K562 (cell line): ENCODE results near the gene WNT7B.

Experiments
- BRF2 ChIP-seq: IDR thresholded peaks from 3 replicates; pipeline ENCODE4 v1.6.1; 2011; ENCODE audit warnings: borderline replicate concordance, mild to moderate bottlenecking; ENCODE audit not compliant: insufficient read length, insufficient read depth
- FOXA3 ChIP-seq, 2 experiments: fragments of 450-650 bp in 1 of 2; sonication (generic) in 1 of 2; formaldehyde crosslinking; IDR thresholded peaks in 1 of 2; conservative IDR thresholded peaks in 1 of 2; 2 replicates each; pipeline versions ENCODE4 v1.4.0 to v1.8.0; 2020 to 2022; ENCODE audit warnings: mild to moderate bottlenecking in 2 of 2, missing genetic modification reagents in 1 of 2
- NBN ChIP-seq: fragments of 450-650 bp; IDR thresholded peaks from 2 replicates; pipeline ENCODE4 v1.6.1; 2016; ENCODE audit warnings: low read depth, mild to moderate bottlenecking
- NCOA2 ChIP-seq, 2 experiments: fragments of 450-650 bp; IDR thresholded peaks; 2 replicates each; pipeline ENCODE4 v1.6.1; 2018; ENCODE audit warnings: mild to moderate bottlenecking in 2 of 2, moderate library complexity in 1 of 2; ENCODE audit not compliant: partially characterized antibody in 2 of 2
- SRSF3 ChIP-seq: fragments of 200-400 bp; formaldehyde crosslinking; IDR thresholded peaks from 2 replicates; pipeline ENCODE4 v1.6.1; 2016; ENCODE audit warnings: mild to moderate bottlenecking, low read length, moderate library complexity; ENCODE audit not compliant: insufficient read depth
- STAT6 ChIP-seq: sonication (generic); formaldehyde crosslinking; IDR thresholded peaks from 2 replicates; pipeline ENCODE4 v1.8.1; 2023; ENCODE audit warnings: mild to moderate bottlenecking, missing genetic modification reagents
- USF2 ChIP-seq: sonication (generic); formaldehyde crosslinking; IDR thresholded peaks from 2 replicates; pipeline ENCODE4 v1.5.0; 2020; ENCODE audit warnings: missing genetic modification reagents

- no peak for TF ChIP-seq NCOA2 (IDR thresholded peaks at IDR 0.05; ENCODE audit: partially characterized antibody in 2 of 2)
- no peak for TF ChIP-seq SRSF3
- TF ChIP-seq FOXA3 (CRISPR knock-in tag; conservative IDR thresholded peaks at IDR 0.05 in 1 of 2, IDR thresholded peaks at IDR 0.05 in 1 of 2): no peak
- TF ChIP-seq STAT6 (CRISPR knock-in tag): no peak
- TF ChIP-seq NBN: no peak
- no peak for TF ChIP-seq BRF2
- no peak for TF ChIP-seq USF2 (CRISPR knock-in tag)
Observed at GRCh38 chr22:45893516-45893915, 83.4 kb downstream of the WNT7B start.
